ENCODE results near the gene SMAD9.
A peak's percentile ranks its signal among the peaks of the same experiment; 100 is the strongest.

DNA sequence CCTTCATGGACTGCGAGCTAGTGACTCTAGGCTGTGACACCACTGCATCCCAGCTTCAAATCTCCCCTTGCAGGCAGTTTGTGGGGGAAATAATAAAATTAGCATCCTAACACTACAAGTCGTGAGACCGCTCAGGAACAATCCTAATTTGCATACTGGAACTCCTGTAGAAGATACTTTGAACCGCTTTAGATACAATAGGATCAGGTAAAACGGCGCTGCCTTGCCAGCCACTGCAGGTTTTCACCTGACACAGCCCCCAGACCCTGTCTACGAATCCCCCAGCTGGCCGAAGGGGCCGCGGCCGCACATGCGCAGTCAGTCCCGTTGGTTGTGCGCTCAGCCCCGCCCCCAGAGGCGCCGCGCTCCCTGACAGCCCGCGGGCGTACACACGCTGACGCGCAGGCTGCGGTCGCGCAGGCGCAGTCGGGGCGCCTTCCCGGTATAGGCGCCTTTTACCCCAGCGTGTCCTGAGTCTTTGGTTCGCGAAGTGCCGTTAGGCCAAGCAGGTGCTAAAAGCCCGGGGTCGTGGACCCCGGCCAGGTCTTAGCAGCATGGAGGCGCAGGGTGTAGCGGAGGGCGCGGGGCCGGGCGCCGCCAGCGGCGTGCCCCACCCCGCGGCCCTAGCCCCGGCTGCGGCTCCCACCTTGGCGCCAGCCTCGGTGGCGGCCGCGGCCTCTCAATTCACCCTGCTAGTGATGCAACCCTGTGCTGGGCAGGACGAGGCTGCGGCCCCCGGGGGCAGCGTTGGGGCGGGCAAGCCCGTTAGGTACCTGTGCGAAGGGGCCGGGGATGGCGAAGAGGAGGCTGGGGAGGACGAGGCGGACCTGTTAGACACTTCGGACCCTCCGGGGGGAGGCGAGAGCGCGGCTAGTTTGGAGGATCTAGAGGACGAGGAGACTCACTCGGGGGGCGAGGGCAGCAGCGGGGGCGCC lies 101.0 kb downstream of the SMAD9 start, which contains the start of gene RFXAP:
- TF ChIP-seq, protein P1, sequence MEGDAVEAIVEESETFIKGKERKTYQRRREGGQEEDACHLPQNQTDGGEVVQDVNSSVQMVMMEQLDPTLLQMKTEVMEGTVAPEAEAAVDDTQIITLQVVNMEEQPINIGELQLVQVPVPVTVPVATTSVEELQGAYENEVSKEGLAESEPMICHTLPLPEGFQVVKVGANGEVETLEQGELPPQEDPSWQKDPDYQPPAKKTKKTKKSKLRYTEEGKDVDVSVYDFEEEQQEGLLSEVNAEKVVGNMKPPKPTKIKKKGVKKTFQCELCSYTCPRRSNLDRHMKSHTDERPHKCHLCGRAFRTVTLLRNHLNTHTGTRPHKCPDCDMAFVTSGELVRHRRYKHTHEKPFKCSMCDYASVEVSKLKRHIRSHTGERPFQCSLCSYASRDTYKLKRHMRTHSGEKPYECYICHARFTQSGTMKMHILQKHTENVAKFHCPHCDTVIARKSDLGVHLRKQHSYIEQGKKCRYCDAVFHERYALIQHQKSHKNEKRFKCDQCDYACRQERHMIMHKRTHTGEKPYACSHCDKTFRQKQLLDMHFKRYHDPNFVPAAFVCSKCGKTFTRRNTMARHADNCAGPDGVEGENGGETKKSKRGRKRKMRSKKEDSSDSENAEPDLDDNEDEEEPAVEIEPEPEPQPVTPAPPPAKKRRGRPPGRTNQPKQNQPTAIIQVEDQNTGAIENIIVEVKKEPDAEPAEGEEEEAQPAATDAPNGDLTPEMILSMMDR (conservative IDR thresholded peaks at IDR 0.05; ENCODE audit: low read depth, low read length): no peak; the same call in 1 of the 2 replicates
- TF ChIP-seq CHD1 (IDR thresholded peaks at IDR 0.05; ENCODE audit: low read depth, low read length) (no peak), POLR2A (IDR thresholded peaks at IDR 0.05; ENCODE audit: low read depth, low read length) (no peak), RCOR1 (IDR thresholded peaks at IDR 0.05; ENCODE audit: insufficient replicate concordance, low read length) (no peak), MAFK (IDR thresholded peaks at IDR 0.05; ENCODE audit: low read depth, low read length) (no peak), RAD21 (IDR thresholded peaks at IDR 0.05; ENCODE audit: low read length) (no peak), BHLHE40 (IDR thresholded peaks at IDR 0.05; ENCODE audit: low read depth, low read length) (no peak), SMC3 (IDR thresholded peaks at IDR 0.05; ENCODE audit: low read depth, low read length) (no peak), MAZ (IDR thresholded peaks at IDR 0.05; ENCODE audit: borderline replicate concordance, low read depth, low read length) (peak; percentile 75; the same call in 1 of the 2 replicates), CEBPB (IDR thresholded peaks at IDR 0.05; ENCODE audit: low read depth, low read length) (peak; percentile 71), RFX5 (IDR thresholded peaks at IDR 0.05; ENCODE audit: low read depth, low read length) (no peak), FOS (IDR thresholded peaks at IDR 0.05; ENCODE audit: low read depth, low read length) (no peak)
- TF ChIP-seq, protein P2, sequence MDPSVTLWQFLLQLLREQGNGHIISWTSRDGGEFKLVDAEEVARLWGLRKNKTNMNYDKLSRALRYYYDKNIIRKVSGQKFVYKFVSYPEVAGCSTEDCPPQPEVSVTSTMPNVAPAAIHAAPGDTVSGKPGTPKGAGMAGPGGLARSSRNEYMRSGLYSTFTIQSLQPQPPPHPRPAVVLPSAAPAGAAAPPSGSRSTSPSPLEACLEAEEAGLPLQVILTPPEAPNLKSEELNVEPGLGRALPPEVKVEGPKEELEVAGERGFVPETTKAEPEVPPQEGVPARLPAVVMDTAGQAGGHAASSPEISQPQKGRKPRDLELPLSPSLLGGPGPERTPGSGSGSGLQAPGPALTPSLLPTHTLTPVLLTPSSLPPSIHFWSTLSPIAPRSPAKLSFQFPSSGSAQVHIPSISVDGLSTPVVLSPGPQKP (IDR thresholded peaks at IDR 0.05; ENCODE audit: borderline replicate concordance, low read depth, low read length): no peak
- TF ChIP-seq, protein P3, sequence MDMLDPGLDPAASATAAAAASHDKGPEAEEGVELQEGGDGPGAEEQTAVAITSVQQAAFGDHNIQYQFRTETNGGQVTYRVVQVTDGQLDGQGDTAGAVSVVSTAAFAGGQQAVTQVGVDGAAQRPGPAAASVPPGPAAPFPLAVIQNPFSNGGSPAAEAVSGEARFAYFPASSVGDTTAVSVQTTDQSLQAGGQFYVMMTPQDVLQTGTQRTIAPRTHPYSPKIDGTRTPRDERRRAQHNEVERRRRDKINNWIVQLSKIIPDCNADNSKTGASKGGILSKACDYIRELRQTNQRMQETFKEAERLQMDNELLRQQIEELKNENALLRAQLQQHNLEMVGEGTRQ (IDR thresholded peaks at IDR 0.05; ENCODE audit: low read depth, low read length): no peak
